Tibial nerve (tissue), 4 donors: Measurements from ENCODE around the gene MRPL52.
A peak's percentile ranks its signal among the peaks of the same experiment; 100 is the strongest.

Experiments
- EP300 ChIP-seq, 2 donors: sonication (generic); formaldehyde crosslinking; IDR thresholded peaks; one replicate each; pipeline ENCODE4 v1.6.1; 2017; ENCODE audit warnings: antibody characterized with exemption in 2 of 2, mild to moderate bottlenecking in 1 of 2
- POLR2A ChIP-seq, 2 donors: fragments of 450-650 bp; IDR thresholded peaks; one replicate each; pipeline ENCODE4 v1.6.1; 2017; ENCODE audit warnings: antibody characterized with exemption in 2 of 2, mild to moderate bottlenecking in 2 of 2, moderate library complexity in 2 of 2
- TF ChIP-seq, protein P1 (sequence below), 5 experiments: fragments of 200-600 bp in 3 of 5; fragments of 450-650 bp in 2 of 5; sonication (generic) in 3 of 5; IDR thresholded peaks; one replicate each; pipeline ENCODE4 v1.5.1; 2016 to 2019; ENCODE audit warnings: antibody characterized with exemption in 5 of 5, mild to moderate bottlenecking in 3 of 5, moderate library complexity in 2 of 5

- TF ChIP-seq POLR2A (IDR thresholded peaks at IDR 0.05) (peak in 1 of 2 donors; percentile 52), EP300 (IDR thresholded peaks at IDR 0.05) (peak in 1 of 2 donors; percentile 73)
- TF ChIP-seq, protein P1, sequence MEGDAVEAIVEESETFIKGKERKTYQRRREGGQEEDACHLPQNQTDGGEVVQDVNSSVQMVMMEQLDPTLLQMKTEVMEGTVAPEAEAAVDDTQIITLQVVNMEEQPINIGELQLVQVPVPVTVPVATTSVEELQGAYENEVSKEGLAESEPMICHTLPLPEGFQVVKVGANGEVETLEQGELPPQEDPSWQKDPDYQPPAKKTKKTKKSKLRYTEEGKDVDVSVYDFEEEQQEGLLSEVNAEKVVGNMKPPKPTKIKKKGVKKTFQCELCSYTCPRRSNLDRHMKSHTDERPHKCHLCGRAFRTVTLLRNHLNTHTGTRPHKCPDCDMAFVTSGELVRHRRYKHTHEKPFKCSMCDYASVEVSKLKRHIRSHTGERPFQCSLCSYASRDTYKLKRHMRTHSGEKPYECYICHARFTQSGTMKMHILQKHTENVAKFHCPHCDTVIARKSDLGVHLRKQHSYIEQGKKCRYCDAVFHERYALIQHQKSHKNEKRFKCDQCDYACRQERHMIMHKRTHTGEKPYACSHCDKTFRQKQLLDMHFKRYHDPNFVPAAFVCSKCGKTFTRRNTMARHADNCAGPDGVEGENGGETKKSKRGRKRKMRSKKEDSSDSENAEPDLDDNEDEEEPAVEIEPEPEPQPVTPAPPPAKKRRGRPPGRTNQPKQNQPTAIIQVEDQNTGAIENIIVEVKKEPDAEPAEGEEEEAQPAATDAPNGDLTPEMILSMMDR (IDR thresholded peaks at IDR 0.05) = peak in 1 of 5 experiments; percentile 20
These were observed 8.3 kb downstream of the MRPL52 start for GRCh38 chr14:22837750-22838538.
